Liver (tissue), 9 donors: ENCODE measurements around the gene GALR2. TPM values are rescaled to one million over a fixed set of nuclear protein-coding genes. Genes with fewer than 3 reads are reported as not detected.

Source experiments
- DNase-seq: peaks from one replicate; pipeline ENCODE4 v3.0.0-alpha.2; 2017; ENCODE audit warnings: low spot score
- H3K27ac ChIP-seq, 2 donors: one replicate each; pipeline ENCODE4 v1.7.0; 2013; ENCODE audit warnings: inconsistent platforms in 2 of 2, low read length in 2 of 2, control low read depth in 1 of 2, low read depth in 1 of 2, mild to moderate bottlenecking in 1 of 2
- H3K27me3 ChIP-seq, 4 donors: one replicate each; pipeline versions ENCODE4 v1.6.1 to v1.7.0; 2013; ENCODE audit warnings: low read length in 3 of 4, inconsistent platforms in 1 of 4, mild to moderate bottlenecking in 1 of 4, moderate library complexity in 1 of 4; ENCODE audit not compliant: control insufficient read depth in 4 of 4, insufficient read depth in 4 of 4
- H3K36me3 ChIP-seq, 4 donors: one replicate each; pipeline versions ENCODE4 v1.6.1 to v1.7.0; 2013; ENCODE audit warnings: low read length in 3 of 4, mild to moderate bottlenecking in 3 of 4, low read depth in 1 of 4, moderate library complexity in 1 of 4; ENCODE audit not compliant: control insufficient read depth in 4 of 4, insufficient read depth in 3 of 4
- H3K4me1 ChIP-seq, 4 donors: one replicate each; pipeline versions ENCODE4 v1.6.1 to v1.7.0; 2013; ENCODE audit warnings: low read length in 3 of 4, mild to moderate bottlenecking in 3 of 4, moderate library complexity in 1 of 4; ENCODE audit not compliant: control insufficient read depth in 4 of 4, insufficient read depth in 4 of 4
- H3K4me3 ChIP-seq, 3 donors: one replicate each; pipeline versions ENCODE4 v1.6.1 to v1.7.0; 2013; ENCODE audit warnings: low read length in 3 of 3, control low read depth in 1 of 3, low read depth in 1 of 3, mild to moderate bottlenecking in 1 of 3
- H3K9ac ChIP-seq, 2 donors: one replicate each; pipeline ENCODE4 v1.7.0; 2013; ENCODE audit warnings: low read length in 2 of 2, mild to moderate bottlenecking in 2 of 2, moderate library complexity in 2 of 2, control low read depth in 1 of 2, low read depth in 1 of 2
- H3K9me3 ChIP-seq, 4 donors: one replicate each; pipeline versions ENCODE4 v1.6.1 to v1.7.0; 2013; ENCODE audit warnings: low read length in 3 of 4; ENCODE audit not compliant: control insufficient read depth in 4 of 4
- EGR1 ChIP-seq, 2 donors: IDR thresholded peaks; 2 replicates each; pipeline ENCODE4 v1.6.1; 2016 to 2018; ENCODE audit warnings: antibody characterized with exemption in 2 of 2, low read depth in 2 of 2
- FOXA1 ChIP-seq: IDR thresholded peaks from 2 replicates; pipeline ENCODE4 v1.6.1; 2016; ENCODE audit warnings: antibody characterized with exemption
- FOXA2 ChIP-seq: IDR thresholded peaks from 2 replicates; pipeline ENCODE4 v1.6.1; 2016; ENCODE audit warnings: antibody characterized with exemption
- GABPA ChIP-seq, 2 donors: IDR thresholded peaks in 1 of 2; conservative IDR thresholded peaks in 1 of 2; 2 replicates each; pipeline ENCODE4 v1.6.1; 2016; ENCODE audit warnings: antibody characterized with exemption in 2 of 2, mild to moderate bottlenecking in 1 of 2, moderate library complexity in 1 of 2
- HNF4A ChIP-seq, 2 donors: conservative IDR thresholded peaks; 2 replicates each; pipeline ENCODE4 v1.6.1; 2016; ENCODE audit warnings: antibody characterized with exemption in 2 of 2, mild to moderate bottlenecking in 2 of 2
- HNF4G ChIP-seq: IDR thresholded peaks from 2 replicates; pipeline ENCODE4 v1.6.1; 2016; ENCODE audit warnings: antibody characterized with exemption
- JUND ChIP-seq, 2 donors: IDR thresholded peaks; 2 replicates each; pipeline ENCODE4 v1.6.1; 2016; ENCODE audit warnings: antibody characterized with exemption in 2 of 2
- NR2F2 ChIP-seq: IDR thresholded peaks from 2 replicates; pipeline ENCODE4 v1.6.1; 2016; ENCODE audit warnings: antibody characterized with exemption
- RAD21 ChIP-seq, 2 donors: IDR thresholded peaks; 2 replicates each; pipeline ENCODE4 v1.6.1; 2016; ENCODE audit warnings: antibody characterized with exemption in 2 of 2, mild to moderate bottlenecking in 2 of 2
- RXRA ChIP-seq, 2 donors: IDR thresholded peaks; 2 replicates each; pipeline ENCODE4 v1.6.1; 2017 to 2018; ENCODE audit warnings: antibody characterized with exemption in 2 of 2, mild to moderate bottlenecking in 1 of 2
- SP1 ChIP-seq: IDR thresholded peaks from 2 replicates; pipeline ENCODE4 v1.6.1; 2018; ENCODE audit warnings: antibody characterized with exemption, mild to moderate bottlenecking
- TAF1 ChIP-seq: conservative IDR thresholded peaks from 2 replicates; pipeline ENCODE4 v1.6.1; 2016; ENCODE audit warnings: antibody characterized with exemption, mild to moderate bottlenecking
- YY1 ChIP-seq: IDR thresholded peaks from 2 replicates; pipeline ENCODE4 v1.6.1; 2016; ENCODE audit warnings: antibody characterized with exemption, mild to moderate bottlenecking
- WGBS: extraction: QIAGEN DNeasy Blood & Tissue Kit; methylation state at CpG from one replicate; pipeline ENCODE4 v1.1.7; 2013; 5-methylcytosine and 5-hydroxymethylcytosine counted together
- polyA plus RNA-seq, 2 donors: library from polyadenylated mRNA; stranded (reverse) in 1 of 2; unstranded in 1 of 2; fragments of 200-250 nt in 1 of 2; fragments of >200 nt in 1 of 2; fragmentation: Nextera tagmentation in 1 of 2; extraction: Ambion mirVana in 1 of 2; gene quantifications; one replicate each; pipeline versions ENCODE4 v1.2.1 to v1.2.3, GENCODE V29; 2013 to 2015
- total RNA-seq, 2 donors: library from RNA; depleted of rRNA; stranded (reverse); fragments of >200 nt; gene quantifications; one replicate each; pipeline ENCODE4 v1.2.3, GENCODE V29; 2014
- TF ChIP-seq, protein P1 (sequence below): fragments of 150-350 bp; IDR thresholded peaks from 2 replicates; pipeline ENCODE4 v1.5.1; 2017; ENCODE audit warnings: improper control_type of control experiment, low read depth, low read length; ENCODE audit not compliant: missing input control
- TF ChIP-seq, protein P2 (sequence below): IDR thresholded peaks from 2 replicates; pipeline ENCODE4 v1.6.1; 2016; ENCODE audit warnings: antibody characterized with exemption
- TF ChIP-seq, protein P3 (sequence below): IDR thresholded peaks from 2 replicates; pipeline ENCODE4 v1.6.1; 2016; ENCODE audit warnings: antibody characterized with exemption
- TF ChIP-seq, protein P4 (sequence below): IDR thresholded peaks from 2 replicates; pipeline ENCODE4 v1.6.1; 2016; ENCODE audit warnings: antibody characterized with exemption, mild to moderate bottlenecking
- TF ChIP-seq, protein P5 (sequence below): IDR thresholded peaks from 2 replicates; pipeline ENCODE4 v1.6.1; 2016; ENCODE audit warnings: antibody characterized with exemption
- donor health status: healthy.
- donor health status: healthy.
- donor health status: healthy.
- donor health status: healthy.
- donor health status: healthy.

The GALR2 gene
- total and polyA plus RNA-seq, 4 donors, result 0.08 to 0.22 (median 0.14) TPM; not detected in 1

DNA sequence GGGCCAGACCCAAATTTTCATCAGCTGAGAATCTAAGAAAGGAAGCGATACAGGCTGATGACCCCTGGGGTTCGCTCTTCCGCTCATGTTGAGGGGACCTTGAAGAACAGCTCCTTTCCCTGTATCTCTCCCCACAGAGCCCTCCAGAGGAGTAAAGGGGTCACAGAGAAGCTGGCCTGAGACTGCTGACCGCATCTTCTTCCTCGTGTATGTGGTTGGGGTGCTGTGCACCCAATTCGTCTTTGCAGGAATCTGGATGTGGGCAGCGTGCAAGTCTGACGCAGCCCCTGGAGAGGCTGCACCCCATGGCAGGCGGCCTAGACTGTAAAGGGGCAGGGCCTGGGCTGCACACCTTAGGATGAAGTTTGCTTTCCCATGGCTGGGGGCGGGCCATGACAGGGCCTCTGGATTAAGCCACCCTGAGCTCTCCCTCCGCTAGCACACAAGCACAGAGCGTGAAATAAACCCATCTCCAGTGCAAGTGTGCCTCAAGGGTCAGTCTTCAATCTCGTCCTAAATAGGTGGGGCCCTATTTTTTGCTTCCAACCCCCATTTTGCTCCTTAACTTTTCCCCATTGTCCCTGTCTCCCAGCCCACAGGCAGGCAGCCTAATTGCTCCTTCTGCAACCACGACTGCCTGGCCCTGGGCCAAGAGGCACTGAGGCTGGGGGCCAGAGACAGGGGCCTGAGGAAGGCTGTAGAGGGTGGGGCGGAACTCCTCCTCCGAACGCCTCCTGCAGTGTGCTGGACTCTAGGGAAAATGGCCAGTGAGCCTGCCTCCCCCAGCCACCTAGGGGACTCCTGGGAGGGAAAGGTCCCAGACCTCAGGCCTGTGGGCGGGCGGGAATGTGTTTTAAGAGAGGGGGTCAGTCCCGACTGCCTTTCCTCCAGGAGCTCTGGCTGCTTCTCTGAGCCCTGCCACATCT, 8.0 kb downstream of the GALR2 start (continued):
- TF ChIP-seq, protein P1, sequence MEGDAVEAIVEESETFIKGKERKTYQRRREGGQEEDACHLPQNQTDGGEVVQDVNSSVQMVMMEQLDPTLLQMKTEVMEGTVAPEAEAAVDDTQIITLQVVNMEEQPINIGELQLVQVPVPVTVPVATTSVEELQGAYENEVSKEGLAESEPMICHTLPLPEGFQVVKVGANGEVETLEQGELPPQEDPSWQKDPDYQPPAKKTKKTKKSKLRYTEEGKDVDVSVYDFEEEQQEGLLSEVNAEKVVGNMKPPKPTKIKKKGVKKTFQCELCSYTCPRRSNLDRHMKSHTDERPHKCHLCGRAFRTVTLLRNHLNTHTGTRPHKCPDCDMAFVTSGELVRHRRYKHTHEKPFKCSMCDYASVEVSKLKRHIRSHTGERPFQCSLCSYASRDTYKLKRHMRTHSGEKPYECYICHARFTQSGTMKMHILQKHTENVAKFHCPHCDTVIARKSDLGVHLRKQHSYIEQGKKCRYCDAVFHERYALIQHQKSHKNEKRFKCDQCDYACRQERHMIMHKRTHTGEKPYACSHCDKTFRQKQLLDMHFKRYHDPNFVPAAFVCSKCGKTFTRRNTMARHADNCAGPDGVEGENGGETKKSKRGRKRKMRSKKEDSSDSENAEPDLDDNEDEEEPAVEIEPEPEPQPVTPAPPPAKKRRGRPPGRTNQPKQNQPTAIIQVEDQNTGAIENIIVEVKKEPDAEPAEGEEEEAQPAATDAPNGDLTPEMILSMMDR, result no peak
- TF ChIP-seq FOXA2, result no peak
- TF ChIP-seq HNF4A (conservative IDR thresholded peaks at IDR 0.05), result no peak
- TF ChIP-seq, protein P2, sequence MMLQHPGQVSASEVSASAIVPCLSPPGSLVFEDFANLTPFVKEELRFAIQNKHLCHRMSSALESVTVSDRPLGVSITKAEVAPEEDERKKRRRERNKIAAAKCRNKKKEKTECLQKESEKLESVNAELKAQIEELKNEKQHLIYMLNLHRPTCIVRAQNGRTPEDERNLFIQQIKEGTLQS, result no peak
- TF ChIP-seq SP1, result no peak
- TF ChIP-seq YY1, result no peak
- no peak for TF ChIP-seq HNF4G
- TF ChIP-seq, protein P3, sequence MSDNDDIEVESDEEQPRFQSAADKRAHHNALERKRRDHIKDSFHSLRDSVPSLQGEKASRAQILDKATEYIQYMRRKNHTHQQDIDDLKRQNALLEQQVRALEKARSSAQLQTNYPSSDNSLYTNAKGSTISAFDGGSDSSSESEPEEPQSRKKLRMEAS, result no peak

DNA sequence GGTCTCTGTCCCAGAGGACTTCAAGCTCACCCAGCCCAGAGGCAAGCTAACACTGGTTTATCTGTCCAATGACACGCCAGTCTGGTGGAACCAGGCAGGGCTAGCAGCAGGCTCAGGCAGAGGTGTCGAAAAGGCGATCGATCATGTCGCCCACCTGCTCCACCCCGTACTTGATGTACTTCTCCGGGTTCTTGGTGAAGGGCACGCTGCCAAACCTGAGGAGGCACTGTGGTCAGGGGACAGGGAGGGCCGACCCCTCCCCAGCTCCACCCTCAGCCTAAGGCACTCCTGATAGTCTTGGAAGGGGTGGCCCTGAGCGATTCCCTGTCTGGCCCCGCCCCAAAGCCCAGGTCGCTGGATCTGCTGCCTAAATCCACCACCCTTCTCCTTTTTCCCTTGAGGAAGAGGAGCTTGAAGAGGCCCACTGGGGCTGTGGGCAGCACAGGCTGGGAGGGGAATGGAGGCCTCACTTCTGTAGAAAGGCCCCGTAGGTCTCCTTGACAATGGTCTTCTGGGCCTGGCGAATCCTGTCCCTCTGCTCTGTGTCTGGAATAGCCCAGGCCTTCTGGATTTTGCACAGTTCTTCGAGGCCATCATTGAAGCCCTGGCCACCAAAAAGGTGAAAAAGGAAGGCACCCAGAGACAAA, 9.1 kb downstream of the GALR2 start:
- Histone ChIP-seq H3K9ac (no peak overlapping the region), H3K27ac (no peak overlapping the region), H3K9me3 (no peaks in the 10 kb centered on the region), H3K36me3 (peaks cover 12 to 50% (median 33%) of the 10 kb centered on the region in 4 donors), H3K4me3 (no peak overlapping the region), H3K4me1 (no peaks in the 10 kb centered on the region), H3K27me3 (no peaks in the 10 kb centered on the region)
- WGBS, result 92% methylated on average over 15 of the region's 15 CpGs
- DNase-seq, result no peak
- TF ChIP-seq EGR1 (IDR thresholded peaks at IDR 0.05; ENCODE audit: low read depth in 2 of 2) (no peak), HNF4A (conservative IDR thresholded peaks at IDR 0.05) (no peak), GABPA (IDR thresholded peaks at IDR 0.05 in 1 of 2, conservative IDR thresholded peaks at IDR 0.05 in 1 of 2) (no peak), JUND (IDR thresholded peaks at IDR 0.05) (no peak), NR2F2 (no peak), TAF1 (no peak), FOXA2 (no peak), SP1 (no peak), FOXA1 (no peak), RAD21 (IDR thresholded peaks at IDR 0.05) (no peak), HNF4G (no peak), RXRA (IDR thresholded peaks at IDR 0.05) (no peak)
- TF ChIP-seq, protein P4, sequence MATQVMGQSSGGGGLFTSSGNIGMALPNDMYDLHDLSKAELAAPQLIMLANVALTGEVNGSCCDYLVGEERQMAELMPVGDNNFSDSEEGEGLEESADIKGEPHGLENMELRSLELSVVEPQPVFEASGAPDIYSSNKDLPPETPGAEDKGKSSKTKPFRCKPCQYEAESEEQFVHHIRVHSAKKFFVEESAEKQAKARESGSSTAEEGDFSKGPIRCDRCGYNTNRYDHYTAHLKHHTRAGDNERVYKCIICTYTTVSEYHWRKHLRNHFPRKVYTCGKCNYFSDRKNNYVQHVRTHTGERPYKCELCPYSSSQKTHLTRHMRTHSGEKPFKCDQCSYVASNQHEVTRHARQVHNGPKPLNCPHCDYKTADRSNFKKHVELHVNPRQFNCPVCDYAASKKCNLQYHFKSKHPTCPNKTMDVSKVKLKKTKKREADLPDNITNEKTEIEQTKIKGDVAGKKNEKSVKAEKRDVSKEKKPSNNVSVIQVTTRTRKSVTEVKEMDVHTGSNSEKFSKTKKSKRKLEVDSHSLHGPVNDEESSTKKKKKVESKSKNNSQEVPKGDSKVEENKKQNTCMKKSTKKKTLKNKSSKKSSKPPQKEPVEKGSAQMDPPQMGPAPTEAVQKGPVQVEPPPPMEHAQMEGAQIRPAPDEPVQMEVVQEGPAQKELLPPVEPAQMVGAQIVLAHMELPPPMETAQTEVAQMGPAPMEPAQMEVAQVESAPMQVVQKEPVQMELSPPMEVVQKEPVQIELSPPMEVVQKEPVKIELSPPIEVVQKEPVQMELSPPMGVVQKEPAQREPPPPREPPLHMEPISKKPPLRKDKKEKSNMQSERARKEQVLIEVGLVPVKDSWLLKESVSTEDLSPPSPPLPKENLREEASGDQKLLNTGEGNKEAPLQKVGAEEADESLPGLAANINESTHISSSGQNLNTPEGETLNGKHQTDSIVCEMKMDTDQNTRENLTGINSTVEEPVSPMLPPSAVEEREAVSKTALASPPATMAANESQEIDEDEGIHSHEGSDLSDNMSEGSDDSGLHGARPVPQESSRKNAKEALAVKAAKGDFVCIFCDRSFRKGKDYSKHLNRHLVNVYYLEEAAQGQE, result no peak
- TF ChIP-seq, protein P1, result no peak
- TF ChIP-seq, protein P2, result no peak
- TF ChIP-seq, protein P3, result no peak
- TF ChIP-seq, protein P5, sequence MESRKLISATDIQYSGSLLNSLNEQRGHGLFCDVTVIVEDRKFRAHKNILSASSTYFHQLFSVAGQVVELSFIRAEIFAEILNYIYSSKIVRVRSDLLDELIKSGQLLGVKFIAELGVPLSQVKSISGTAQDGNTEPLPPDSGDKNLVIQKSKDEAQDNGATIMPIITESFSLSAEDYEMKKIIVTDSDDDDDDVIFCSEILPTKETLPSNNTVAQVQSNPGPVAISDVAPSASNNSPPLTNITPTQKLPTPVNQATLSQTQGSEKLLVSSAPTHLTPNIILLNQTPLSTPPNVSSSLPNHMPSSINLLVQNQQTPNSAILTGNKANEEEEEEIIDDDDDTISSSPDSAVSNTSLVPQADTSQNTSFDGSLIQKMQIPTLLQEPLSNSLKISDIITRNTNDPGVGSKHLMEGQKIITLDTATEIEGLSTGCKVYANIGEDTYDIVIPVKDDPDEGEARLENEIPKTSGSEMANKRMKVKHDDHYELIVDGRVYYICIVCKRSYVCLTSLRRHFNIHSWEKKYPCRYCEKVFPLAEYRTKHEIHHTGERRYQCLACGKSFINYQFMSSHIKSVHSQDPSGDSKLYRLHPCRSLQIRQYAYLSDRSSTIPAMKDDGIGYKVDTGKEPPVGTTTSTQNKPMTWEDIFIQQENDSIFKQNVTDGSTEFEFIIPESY, result no peak
